Measurements from ENCODE around the gene ADGRV1. TPM values are rescaled to one million over a fixed set of nuclear protein-coding genes. Genes with fewer than 3 reads are reported as not detected.
"Not testable (repeated sequence)": the region's sequence is repeated elsewhere in the genome, so short reads cannot be mapped to it uniquely, and the experiment has no call there.

ADGRV1 gene
- total and polyA plus RNA-seq, 12 donors: 0.03 to 1.4 (median 0.44) TPM; not detected in 6

GRCh38 chr5:90834711-90835110 is 276.1 kb downstream of the ADGRV1 start:
- no peaks in the 10 kb centered on the region for H3K4me1 ChIP-seq
- ATAC-seq: no peak
- no peak overlapping the region for H3K4me3 ChIP-seq
- 80 to 97% methylated on average over 3 of the region's 3 CpGs for WGBS, 2 donors
- no peaks in the 10 kb centered on the region for H3K27me3 ChIP-seq
- no peak overlapping the region for H3K27ac ChIP-seq
- no peak for DNase-seq
- peaks cover 0 to 13% (median 0%) of the 10 kb centered on the region in 11 donors for H3K9me3 ChIP-seq
- no peak for TF ChIP-seq CTCF (IDR thresholded peaks at IDR 0.05)
- intact Hi-C loops (cut with DNase I): no loop called here
- H3K36me3 ChIP-seq: no peaks in the 10 kb centered on the region

DNA sequence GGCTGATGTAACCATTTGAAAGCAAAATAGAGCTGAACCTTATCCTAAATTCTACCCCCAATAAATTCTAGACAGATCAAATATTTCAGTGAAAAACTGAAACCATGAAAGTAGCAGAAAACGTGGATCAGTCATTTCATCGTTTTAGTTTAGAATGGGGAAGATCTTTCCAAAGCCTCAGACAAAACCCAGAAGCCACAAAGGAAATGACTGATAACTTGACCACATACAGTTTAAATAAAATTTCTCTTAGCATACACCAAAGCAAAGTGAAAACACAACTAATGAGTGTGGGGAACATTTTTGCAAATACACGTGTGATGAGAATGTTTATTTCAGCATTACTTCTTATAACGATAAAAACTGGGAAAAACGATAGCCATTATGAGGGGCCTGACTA is 284.8 kb downstream of the ADGRV1 start:
- TF ChIP-seq CTCF (IDR thresholded peaks at IDR 0.05): no peak
- Histone ChIP-seq H3K9me3 (no peaks in the 10 kb centered on the region), H3K4me1 (no peaks in the 10 kb centered on the region), H3K27me3 (no peaks in the 10 kb centered on the region), H3K36me3 (no peaks in the 10 kb centered on the region), H3K27ac (no peak overlapping the region), H3K4me3 (no peak overlapping the region)
- ATAC-seq: no peak
- intact Hi-C loops (cut with DNase I): no loop called here
- no peak for DNase-seq
- 76 to 80% methylated on average over 5 of the region's 5 CpGs for WGBS, 2 donors

GRCh38 chr5:90844931-90845330 is 286.3 kb downstream of the ADGRV1 start:
- H3K9me3 ChIP-seq: no peaks in the 10 kb centered on the region
- H3K4me3 ChIP-seq: no peak overlapping the region
- no peaks in the 10 kb centered on the region for H3K27me3 ChIP-seq
- no peaks in the 10 kb centered on the region for H3K36me3 ChIP-seq
- TF ChIP-seq CTCF (IDR thresholded peaks at IDR 0.05): no peak
- no peaks in the 10 kb centered on the region for H3K4me1 ChIP-seq
- intact Hi-C loops (cut with DNase I): no loop called here
- 78 to 80% methylated on average over 5 of the region's 5 CpGs for WGBS, 2 donors
- H3K27ac ChIP-seq: no peak overlapping the region
- DNase-seq (no peak), ATAC-seq (no peak)

- no peaks in the 10 kb centered on the region for H3K9me3 ChIP-seq
- DNase-seq: no peak
- 89 to 91% methylated on average over 7 of the region's 7 CpGs for WGBS, 2 donors
- no peak for ATAC-seq
- intact Hi-C loops (cut with DNase I): no loop called here
- H3K27ac ChIP-seq: no peak overlapping the region
- H3K4me1 ChIP-seq: no peaks in the 10 kb centered on the region
- H3K36me3 ChIP-seq: no peaks in the 10 kb centered on the region
- H3K27me3 ChIP-seq: no peaks in the 10 kb centered on the region
- no peak overlapping the region for H3K4me3 ChIP-seq
- TF ChIP-seq CTCF (IDR thresholded peaks at IDR 0.05): no peak
These were observed 287.3 kb downstream of the ADGRV1 start for GRCh38 chr5:90845723-90846554.

DNA sequence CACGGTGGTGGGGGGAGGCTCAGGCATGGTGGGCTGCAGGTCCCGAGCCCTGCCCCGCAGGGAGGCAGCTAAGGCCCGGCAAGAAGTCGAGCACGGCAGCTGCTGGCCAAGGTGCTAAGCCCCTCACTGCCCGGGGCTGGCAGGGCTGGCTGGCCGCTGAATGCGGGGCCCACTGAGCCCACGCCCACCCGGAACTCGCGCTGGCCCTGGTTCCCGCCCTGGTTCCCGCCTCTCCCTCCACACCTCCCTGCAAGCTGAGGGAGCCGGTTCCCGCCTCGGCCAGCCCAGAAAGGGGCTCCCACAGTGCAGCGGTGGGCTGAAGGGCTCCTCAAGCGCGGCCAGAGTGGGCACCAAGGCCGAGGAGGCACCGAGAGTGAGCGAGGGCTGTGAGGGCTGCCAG is 289.0 kb downstream of the ADGRV1 start:
- DNase-seq; H3K27ac ChIP-seq; intact Hi-C loops (cut with DNase I); H3K27me3 ChIP-seq; H3K36me3 ChIP-seq; H3K4me1 ChIP-seq; ATAC-seq; H3K4me3 ChIP-seq; H3K9me3 ChIP-seq: not testable (repeated sequence)
- WGBS, 2 donors: 94 to 97% methylated on average over 21 to 24 of the region's 24 CpGs

Data from heart right ventricle (tissue), 16 donors.